HG03064 (cell line): ENCODE measurements around the gene ERG.

ENCODE experiments used
- ATAC-seq: cut with Tn5 transposase; IDR thresholded peaks from one replicate; pipeline ENCODE4 v1.9.1; 2021; ENCODE audit warnings: low read depth; ENCODE audit not compliant: unreplicated experiment

ERG gene

GRCh38 chr21:38475519-38475918 is 22.8 kb downstream of the ERG start:
- ATAC-seq = no peak

DNA sequence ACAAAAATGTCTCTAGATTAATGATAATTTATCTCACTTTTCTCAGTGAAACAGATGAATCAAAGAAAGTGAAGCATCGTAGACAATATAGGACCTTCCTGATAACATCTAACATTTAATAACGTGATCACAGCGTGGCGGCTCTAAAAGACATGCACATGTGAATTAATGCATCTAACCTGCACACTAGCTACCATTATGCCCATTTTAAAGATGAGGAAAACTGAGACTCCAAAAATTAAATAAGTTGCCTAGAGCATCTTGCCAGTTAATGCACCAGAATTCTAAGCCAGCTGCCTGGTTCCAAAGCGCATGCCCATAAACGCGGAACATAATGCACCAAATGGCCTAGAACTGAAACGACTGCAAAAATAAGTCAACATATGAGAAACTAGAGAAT is 23.5 kb downstream of the ERG start:
- no peak for ATAC-seq

DNA sequence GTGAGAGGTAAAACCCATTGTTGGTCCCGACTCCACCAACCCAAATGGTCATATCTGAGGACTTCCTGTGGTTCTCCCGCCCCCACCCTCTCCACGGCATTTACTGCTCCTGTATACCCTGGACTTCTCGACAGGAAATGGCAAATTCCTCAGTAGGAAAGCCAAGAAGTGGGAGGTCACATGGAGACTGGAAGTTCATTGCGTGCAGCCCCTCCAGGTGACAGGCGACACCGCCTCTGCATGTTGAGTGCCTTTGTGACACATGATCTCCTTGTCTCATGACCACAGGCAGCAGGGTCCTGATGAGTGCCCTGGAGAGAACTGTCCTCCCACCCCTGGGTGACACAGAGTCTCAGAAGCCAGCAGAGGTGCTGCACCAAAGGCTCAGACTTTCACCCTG is 24.2 kb downstream of the ERG start:
- ATAC-seq = no peak

GRCh38 chr21:38472412-38473108 is 25.7 kb downstream of the ERG start:
- ATAC-seq = no peak

DNA sequence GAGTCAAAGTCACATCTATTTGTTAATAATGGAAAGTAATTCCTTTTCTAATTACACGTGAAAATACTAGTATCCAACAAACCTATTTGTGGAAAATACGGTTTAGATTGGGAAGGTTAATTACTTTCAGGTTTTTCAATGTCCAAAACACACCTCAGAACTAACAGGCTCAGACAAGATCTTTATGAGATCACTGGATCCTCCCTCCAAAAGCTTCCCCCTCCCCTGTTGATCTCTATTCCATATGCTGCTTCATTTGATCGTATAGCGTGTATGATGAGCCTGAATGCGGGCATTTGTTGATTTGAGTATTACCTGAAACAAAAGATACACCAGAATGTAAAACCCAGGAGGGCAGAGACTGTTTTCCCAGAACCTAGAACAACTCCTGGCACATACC is 26.5 kb downstream of the ERG start:
- ATAC-seq = no peak

- no peak for ATAC-seq
Measured at GRCh38 chr21:38470755-38471154, 27.5 kb downstream of the ERG start.

DNA sequence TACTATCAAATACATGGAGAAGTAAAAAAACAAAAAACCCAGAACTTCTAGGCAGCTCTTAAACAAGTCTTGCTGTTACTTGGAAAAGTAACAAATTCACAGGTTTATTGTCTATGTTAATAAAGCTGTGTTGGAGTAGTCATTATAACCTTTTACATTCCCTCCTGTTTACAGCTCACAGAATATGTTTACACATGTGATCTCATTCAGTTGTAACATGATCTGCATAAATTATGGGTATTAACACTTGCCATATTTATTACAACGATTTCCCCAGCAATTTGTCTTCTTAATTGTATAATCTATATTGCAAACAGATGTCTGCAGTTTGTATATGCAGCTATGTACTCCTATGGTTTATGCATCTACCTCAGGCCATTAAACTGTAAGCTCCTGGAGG is 28.6 kb downstream of the ERG start:
- no peak for ATAC-seq

- ATAC-seq = no peak
Measured at GRCh38 chr21:38468989-38469388, 29.3 kb downstream of the ERG start.

GRCh38 chr21:38467911-38468310 is 30.4 kb downstream of the ERG start:
- ATAC-seq = no peak

DNA sequence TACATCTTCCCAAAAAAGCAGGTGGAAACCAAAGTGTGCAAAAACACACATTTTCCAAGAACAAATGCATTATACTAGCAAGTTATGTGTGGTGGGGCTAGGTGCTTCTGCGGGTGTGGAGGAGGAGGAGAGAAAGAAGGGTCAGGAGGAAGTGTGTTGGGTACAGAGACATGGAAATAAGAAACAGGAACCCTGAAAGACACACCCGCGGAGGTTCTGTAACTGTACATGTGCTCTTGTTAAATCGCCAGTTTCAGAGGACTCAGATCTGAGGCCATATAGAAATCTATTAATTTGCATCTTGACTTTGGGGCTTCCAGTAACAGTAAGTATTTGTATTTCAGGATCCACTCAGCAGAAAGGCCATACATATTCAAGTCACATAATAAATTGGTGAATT is 30.9 kb downstream of the ERG start:
- no peak for ATAC-seq

GRCh38 chr21:38460171-38460742 is 38.0 kb downstream of the ERG start:
- no peak for ATAC-seq

DNA sequence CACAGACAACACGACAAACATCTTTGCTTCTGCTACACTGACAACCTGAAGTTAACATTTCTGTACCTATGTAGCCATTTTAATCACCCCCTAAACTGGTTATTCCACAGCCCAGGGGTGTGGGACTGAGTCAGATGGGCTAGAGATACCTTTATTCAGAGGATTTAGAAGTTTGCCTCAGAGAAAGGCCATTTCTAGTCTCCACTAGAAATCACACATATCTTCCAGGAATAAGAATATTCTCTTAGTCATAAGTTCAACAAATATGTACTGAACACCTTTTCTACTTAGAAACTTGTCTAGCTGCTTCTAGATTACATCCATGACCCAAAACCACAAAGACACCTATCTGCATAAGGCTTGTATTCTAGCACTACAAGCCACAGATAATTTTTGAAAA is 38.8 kb downstream of the ERG start:
- ATAC-seq = no peak

DNA sequence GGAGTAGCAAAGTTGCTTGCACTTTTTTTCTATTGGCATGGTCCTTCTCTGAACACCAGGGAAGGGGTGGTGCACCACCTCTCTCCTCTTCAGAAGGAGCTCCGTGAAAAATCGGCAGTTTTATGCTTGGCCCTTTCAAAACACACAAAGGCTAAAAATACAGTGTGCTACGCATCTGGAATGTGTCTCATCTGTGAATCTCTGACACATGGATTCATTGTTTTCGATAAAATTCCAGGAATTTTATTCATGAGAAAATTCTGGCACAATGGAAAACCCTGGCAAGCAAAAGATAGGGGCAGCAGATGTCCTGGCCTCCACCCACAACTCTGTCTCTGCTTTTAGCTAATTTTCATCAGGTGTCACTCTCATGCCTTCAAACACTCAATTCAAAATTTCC is 42.9 kb downstream of the ERG start:
- ATAC-seq = no peak

DNA sequence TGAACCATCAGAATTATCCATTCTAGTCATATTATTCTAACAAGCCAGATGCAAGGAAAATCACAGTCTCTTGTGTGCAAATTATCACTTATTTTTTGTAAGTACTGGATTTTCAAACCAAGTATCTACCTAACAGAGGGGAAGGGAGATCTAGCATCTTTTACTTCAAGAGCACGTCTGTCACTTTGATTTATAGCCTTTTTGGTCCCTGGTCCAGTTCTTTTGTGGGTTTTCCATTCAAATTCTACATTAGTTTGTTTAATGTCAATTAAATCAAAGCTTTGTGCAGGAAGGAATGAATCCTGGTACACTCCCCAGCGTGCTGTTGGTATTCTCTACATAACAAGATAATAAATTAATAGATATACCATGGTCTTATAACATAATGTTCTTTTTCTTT is 43.6 kb downstream of the ERG start:
- no peak for ATAC-seq

- no peak for ATAC-seq
Measured at GRCh38 chr21:38454161-38454560, 44.1 kb downstream of the ERG start.

DNA sequence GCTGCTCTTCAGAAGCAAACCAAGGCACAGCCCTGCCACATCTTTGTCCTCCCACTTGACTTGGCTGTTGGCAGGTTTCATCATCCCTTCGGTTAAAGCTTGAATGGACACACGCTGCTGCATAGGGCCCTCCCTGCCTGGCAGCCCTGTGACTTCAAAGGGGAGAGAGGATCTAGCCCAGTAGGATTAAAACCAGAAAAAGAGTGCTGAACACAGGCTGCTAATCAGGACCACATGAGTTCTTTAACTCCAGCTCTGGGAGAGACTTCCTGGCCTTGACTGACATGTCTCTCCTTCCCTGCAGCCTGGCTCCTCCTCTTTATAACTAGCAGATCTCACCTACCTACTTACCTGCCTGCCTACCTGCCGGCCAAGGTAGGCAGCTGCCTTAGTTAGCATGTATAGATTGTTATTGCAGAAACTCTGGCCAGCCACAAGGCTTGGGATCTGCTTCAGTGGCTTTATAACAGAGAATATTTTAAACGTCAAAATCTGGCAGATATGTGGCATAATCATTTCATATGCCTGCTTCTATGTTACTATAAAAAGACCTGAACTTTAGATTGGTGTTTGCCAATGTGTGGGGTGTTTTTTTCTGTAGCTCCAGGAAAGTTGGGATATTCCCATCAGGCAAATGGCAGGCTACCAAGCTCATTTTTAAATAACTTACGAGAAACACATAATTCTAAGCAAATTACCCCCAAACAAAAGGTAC is 49.4 kb downstream of the ERG start:
- ATAC-seq = no peak

DNA sequence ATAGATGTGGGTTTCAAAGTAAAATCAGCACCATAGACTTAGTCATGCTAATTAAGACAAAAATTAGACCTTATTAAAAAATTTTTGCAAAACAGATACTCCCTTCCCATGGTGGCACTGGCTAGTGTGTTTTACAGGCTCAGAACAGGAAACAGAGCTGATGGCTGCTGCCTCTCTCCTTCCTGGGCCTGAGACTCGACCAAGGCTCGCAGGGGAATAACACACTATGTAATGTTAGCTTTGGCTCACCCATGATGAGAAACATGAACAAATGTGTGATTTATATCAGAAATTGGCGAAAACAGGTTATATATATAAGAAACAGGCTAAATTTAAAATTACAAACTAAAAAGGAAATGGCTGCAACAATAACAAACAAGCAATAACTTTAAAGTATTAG is 50.7 kb downstream of the ERG start:
- no peak for ATAC-seq

DNA sequence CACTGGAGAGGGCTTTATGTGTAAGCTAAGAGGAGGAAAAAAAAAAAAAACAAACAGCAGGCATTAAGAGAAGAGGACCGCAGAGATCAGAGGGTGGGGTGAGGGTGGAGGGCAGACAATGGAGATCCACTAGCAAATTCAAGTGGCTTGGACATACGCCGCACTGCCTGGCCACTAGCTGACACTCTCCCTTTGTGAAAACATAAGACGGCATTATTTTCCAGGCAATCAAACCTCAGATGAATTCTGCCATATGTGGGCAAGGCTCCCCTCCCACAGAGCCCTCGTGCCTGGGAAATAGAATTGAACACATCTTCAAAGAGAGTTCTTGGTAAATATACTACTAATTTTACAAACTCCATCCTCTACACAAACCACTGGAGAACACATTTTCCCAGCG is 53.6 kb downstream of the ERG start:
- ATAC-seq = no peak

DNA sequence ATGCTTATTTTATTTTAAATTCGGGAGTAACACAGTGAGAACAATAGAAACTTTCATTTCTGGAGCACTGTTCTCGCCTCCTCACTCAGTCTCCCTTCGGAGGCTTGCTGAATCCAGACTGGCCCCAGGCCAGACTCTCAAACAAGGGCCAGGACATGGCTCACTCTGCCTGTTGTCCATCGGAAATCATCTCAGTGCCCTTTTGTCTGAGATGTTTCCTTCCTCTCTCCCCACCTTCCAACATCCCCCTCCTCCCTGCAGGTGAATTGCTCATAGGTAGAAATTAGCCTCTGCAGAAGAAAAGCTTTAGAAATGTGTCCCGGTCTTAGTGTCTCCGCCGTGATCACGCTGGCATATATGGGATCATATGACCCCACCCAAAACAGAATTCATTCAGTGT is 55.2 kb downstream of the ERG start:
- no peak for ATAC-seq

- ATAC-seq = no peak
Measured at GRCh38 chr21:38441153-38441552, 57.1 kb downstream of the ERG start.

DNA sequence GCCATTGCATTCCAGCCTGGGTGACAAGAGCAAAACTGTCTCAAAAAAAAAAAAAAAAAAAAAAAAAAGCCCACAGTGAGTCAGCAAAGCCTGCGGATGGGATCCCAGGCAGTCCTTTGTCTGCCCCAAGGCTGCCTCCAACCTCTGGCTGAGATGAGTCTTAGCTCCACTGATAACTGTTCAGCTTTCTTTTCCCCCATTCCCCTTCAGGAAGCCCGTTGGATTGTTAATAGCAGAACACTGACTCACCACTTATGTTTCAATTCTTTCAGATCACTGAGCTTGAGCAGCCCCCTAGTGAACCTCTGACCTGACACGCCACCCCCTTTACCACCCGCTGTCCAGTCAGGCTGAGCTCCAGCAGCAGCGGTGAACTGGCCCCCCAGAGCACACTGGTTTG is 57.5 kb downstream of the ERG start:
- ATAC-seq = no peak

- ATAC-seq = no peak
Measured at GRCh38 chr21:38439957-38440356, 58.3 kb downstream of the ERG start.
